GM21529 (cell line): ENCODE measurements around the gene RSU1.
A peak's percentile ranks its signal among the peaks of the same experiment; 100 is the strongest.
"Not testable (repeated sequence)": the region's sequence is repeated elsewhere in the genome, so short reads cannot be mapped to it uniquely, and the experiment has no call there.

ENCODE experiments used
- ATAC-seq: cut with Tn5 transposase; IDR thresholded peaks from one replicate; pipeline ENCODE4 v1.9.1; 2021; ENCODE audit not compliant: unreplicated experiment

Gene RSU1

DNA sequence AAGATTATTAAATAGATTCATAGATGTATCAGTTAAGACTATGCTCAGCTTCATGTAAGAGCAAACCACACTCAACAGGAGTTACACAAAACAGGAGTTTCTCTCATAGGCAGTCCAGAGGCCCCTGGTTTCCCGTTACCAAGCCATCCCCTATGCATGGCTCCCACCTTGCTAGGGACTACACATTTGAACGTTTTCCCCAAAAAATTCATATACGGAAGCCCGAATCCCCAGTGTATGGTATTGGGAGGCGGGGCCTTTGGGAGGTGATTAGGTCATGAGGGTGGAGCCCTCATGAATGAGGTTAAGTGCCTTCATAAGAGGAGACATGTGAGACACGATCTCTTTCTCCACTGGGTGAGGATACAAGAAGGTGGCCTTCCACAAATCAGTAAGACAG, 29.1 kb downstream of the RSU1 start:
- ATAC-seq, result no peak

DNA sequence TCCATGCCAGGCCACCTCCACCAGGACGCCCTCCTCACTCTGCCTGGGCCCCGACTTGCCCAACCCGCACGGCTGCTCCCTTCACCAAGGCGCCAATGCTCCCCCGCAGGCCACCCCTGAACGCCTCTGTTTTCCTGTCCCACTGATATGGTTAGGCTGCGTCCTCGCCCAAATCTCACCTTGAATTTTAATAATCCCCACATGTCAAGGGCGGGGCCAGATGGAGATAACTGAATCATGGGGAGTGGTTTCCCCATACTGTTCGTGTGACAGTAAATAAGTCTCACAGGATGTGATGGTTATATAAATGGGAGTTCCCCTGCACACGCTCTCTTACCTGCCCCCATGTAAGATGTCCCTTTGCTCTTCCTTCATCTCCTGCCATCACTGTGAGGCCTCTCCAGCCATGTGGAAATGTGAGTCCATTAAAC, 29.8 kb downstream of the RSU1 start:
- no peak for ATAC-seq

DNA sequence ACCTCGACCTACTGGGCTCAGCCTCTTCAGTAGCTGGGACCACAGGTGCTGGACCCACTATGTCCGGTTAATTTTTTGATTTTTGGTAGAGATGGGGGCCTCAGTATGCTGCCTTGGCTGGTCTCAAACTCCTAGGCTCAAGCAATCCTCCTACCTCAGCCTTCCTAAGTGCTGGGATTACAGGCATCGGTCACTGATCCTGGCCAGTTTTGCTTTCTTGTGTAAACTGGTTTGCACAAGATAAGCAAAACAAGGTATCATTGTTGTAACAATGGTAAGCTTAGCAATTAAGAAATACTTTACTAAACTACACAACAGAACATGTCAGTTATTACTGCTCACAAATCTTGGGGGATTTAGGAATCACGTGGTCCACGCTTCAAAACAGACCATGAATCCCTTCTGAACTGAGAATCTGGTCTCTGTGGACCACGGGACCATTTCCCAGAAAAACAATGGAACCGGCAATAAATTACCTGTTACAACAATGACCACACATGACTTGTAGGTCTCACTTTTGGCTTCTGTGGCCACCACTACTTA, 36.8 kb downstream of the RSU1 start:
- ATAC-seq, result no peak

DNA sequence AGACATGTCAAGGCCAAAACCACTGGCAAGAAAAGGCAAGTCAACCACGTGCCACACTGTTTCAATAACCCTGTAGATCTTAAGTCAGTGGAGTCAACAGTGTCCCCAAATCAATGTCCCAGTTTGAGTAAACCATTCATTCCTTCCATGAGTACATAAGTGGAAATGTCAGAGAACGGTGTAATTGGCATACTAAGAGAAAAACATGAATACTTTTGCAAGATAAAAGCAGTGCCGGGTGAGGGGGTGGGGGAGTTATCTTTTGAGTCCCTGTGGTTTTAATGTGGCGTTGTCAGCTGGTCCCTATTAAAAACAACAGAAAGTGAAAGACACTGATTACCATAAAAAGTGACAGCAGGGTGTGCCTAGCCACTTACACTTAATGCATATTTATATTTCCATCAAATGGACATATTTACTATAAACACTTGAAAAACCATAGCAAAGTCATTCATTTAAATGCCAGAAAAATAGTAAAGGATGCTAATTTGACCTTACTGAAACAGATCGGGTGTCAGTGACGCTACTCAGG, 37.8 kb downstream of the RSU1 start:
- ATAC-seq, result peak; percentile 81

- peak; percentile 52 for ATAC-seq
Observed at GRCh38 chr10:16777473-16778370, 39.5 kb downstream of the RSU1 start.

DNA sequence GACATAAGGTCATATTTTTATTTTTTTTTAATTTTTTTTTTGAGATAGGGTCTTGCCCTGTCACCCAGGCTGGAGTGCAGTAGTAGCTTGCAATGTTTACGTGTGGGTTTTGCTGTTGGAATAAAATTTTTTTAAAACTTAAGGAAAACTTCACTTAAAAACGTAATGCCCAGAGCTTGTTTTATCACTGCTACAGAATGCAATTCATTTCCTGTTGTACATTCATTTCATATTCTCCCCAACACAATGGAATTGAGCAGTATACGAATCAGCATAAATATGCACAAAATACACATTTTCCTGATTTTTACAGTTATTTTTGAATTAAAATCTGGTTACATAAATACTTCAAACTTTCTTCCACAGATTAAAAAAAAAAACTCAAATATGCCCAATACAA, 40.3 kb downstream of the RSU1 start:
- ATAC-seq, result no peak

DNA sequence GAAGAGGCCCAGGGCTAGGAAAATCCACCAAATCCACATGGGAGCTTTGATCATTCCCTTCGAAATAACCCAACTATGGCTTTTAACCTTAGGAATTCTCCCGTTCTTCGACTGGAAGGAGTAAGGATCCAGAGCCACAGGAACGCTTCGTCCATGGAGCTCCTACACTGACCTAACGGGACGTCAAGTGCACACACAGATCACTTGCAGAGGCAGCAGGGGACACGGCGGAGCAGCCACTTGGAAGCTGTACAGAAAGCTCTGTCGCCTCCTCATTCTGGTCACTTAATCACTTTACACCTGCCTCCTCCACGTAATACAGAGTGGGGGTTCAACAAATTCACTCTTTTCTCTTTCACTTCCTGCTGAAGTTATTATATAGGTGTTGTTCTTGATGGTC, 43.9 kb downstream of the RSU1 start:
- ATAC-seq, result no peak

- ATAC-seq, result peak; percentile 65
Observed at GRCh38 chr10:16770670-16771069, 46.6 kb downstream of the RSU1 start.

DNA sequence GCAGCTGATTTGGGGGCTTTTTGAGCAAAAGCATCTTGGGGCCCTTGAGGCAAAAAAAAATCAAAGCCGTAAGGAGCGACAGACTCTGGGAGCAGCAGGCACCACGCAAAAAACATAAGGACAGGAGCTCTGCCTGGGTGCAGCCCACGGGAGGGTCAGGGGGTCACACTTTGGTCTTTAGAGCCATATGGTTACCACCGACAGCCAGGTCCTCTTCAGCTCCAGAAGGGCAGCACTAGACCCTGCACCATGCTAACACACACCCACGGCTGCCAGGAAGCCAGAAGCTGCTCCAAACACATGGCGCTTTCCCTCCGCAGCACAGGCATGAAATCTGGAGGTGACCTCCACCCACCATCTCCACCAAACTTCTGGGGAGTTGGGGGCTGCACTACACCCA, 47.1 kb downstream of the RSU1 start:
- no peak for ATAC-seq

DNA sequence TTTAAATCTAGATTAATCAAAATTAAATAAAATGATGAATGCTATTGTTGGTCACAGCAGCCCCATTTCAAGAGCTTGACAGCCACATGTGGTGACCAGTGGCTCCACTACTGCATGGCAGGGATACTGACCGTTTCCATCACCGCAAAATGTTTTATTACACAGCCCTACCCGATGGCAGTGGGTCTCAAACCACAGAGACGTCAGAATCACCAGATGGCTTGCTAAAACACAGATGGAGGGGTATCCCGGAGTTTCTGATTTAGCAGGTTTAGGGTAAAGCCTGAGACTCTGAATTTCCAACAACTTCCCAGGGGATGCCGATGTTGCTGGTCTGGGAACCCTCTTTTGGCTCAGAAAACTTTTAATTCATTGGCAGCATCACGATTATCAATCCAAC, 47.9 kb downstream of the RSU1 start:
- no peak for ATAC-seq

GRCh38 chr10:16768702-16769101, 48.5 kb downstream of the RSU1 start:
- no peak for ATAC-seq

GRCh38 chr10:16765509-16766375, 51.5 kb downstream of the RSU1 start:
- no peak for ATAC-seq

DNA sequence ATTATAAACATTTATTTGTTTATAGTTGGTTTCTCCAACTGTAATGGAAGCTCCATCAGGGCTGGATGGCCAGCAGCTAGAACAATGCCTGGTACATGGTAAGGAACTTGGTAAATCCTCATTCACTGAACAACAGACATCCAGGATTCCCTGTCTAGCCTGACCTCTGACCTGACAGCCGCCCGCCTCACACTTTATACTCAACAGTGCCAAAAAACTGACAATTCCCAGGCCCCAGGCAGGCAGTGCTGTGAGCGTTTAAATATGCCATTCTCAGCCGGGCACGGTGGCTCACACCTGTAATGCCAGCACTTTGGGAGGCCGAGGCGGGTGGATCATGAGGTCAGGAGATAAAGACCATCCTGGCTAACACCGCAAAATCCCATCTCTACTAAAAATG, 55.9 kb downstream of the RSU1 start:
- ATAC-seq, result no peak

DNA sequence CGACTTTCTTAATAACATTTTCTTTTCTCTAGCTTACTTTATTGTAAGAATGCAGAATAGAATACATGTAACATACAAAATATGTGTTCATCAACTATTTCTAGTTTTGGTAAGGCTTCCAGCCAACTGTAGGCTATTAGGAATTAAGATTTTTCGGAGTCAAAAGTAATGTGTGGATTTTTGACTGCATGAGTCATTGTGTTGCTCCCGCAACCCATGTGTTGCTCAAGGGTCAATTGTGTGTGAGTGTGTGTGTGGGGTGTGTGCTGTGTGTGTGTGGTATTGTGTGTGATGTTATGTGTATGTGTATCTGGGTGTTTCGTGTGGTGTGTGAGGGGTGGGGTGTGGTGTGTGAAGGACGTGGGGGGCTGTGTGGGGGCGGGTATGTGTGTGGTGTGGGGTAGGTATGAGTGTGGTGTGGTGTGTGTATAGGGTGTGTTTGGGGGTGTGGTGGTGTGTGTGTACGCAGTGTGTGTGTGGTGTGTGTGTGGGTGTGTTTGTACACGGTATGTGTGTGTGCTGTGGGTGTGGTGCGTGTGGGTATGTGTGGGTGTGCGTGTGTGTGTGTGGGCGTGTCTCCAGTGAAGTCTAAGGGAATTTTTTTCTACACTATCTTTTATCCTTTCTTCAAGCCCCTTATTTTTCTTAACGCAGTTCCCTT, 60.5 kb downstream of the RSU1 start:
- ATAC-seq, result no peak

GRCh38 chr10:16754765-16755164, 62.5 kb downstream of the RSU1 start:
- no peak for ATAC-seq

DNA sequence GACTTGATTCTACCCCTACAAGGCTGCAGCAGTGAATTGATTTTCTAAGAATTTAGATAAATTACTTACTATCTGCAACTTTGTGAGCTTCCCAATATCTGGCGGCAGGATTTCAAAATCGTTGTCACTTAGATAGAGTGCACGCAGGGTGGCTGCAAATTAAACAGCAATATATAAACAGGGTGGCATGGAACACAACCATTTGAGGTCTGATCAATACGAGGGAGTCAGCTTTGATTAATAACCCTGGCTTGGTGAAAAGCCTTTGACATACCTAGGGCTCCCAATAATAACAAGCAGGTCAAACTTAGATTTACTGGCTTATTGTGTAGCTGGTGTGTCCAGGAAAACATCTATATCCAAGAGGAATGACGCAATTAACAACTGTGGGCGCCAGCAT, 64.4 kb downstream of the RSU1 start:
- ATAC-seq, result not testable (repeated sequence)

DNA sequence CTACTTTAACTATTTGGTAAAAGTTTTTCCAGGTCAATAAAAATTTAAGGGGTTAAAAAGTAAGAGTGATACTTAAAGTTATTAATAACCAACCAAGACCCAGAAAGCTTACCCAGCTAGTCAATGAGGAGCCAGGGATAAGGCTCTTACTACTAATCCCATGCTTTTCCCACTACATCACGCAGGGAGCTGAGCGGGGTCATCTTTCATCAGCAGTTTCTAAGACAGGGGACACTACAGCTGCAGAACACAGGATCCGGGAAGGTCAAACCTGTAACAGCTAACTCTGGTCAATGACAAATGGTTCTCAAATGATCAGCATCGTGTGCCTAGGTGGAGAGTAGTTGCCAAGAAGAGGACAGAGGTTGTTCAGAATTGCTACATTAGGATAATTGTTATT, 65.1 kb downstream of the RSU1 start:
- ATAC-seq, result no peak

DNA sequence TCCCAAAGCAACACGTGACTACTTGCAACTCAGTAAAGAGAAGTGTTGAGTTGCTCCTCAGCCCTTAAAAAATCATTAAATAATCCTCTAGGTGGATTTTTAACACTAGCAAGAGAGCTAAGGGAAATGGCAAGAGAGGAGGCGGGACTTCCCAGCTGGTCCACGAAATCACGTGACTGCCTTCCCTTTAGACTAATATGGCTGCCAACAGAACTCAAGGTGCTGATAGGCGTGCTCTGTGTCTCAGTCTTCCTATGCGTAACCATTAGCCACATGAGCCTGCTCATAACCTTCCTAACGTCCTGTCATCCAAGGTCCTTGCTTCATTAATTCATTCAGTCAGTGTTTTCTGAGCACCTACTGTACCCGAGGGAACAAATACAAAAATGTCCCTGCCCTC, 66.0 kb downstream of the RSU1 start:
- no peak for ATAC-seq

DNA sequence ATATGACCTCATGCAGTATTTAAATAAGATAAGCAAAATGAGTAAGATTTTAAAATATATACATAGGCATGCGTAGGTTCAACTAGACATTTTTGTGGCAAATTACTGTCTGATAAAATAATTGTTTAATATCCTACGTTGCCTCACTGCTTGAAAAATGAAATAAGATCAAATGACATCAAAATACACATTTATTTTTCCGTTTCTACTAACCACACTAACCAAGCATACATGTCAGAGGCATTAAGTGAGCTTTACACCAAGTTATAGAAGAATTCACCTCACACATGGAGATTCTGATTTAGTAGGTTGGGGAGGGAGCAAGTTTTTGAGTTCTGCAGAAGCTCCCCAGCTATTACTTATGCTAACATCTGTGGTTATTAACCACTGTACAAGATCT, 66.8 kb downstream of the RSU1 start:
- ATAC-seq, result no peak

DNA sequence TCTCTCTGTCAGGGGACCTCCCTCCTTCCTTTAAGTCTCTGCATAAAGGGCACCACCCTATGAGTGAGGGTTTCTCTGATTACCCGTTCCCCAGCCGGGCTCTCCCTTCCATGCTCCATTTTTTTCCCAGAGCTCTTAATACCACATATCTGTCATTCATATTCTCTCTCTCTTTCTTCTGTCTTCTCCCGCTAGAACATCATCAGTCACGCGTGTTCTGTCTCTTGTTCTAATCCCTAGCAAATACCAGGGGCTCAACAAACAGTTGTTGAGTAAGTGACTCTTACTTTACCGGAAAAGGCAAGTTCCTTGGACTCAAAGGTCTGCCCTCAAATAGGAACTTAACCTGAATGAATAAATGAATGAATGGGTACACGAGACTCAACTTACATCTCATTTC, 68.5 kb downstream of the RSU1 start:
- ATAC-seq, result no peak

- no peak for ATAC-seq
Observed at GRCh38 chr10:16746856-16747255, 70.4 kb downstream of the RSU1 start.
